ENCODE results near the gene KRT32. TPM values are rescaled to one million over a fixed set of nuclear protein-coding genes. Genes with fewer than 3 reads are reported as not detected.

KRT32 gene
- total and polyA plus RNA-seq, 2 donors (not counting 1 experiment from before 2014, with no cell fraction given) = not detected

DNA sequence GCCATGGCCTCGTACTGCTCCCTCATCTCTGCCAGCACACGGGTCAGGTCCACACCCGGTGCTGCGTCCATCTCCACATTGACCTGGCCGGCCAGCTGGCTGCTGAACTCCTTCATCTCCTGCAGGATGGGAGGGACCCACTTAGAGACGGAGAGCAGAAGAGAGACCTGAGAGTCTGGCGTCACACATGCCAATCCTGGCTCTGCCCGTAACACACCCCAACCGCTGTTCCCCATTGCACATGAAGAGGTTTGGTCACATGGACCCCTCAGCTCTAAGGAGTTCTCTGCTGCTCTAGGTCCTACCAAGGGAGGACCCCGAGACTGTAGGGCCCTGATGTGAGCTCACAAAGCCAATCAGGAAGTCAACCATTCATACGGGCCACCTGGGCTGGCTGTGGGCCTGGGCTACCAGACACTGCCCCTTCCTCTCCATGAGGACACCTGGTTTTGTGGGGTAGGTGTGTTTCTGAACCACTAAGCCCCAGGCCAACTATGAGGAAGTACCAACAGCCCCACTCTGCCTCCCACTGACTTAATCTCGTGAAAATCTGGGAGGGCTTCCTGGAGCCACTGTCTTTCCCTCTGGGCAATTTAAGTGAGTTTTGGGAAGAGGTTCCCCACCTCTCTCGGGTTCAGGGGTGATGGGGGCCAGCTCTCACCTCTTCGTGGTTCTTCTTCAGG, 49.1 kb upstream of the KRT32 start:
- no peaks in the 10 kb centered on the region for H3K36me3 ChIP-seq (replicated peaks in 1 of 2; ENCODE audit: control extremely low read depth in 1 of 2, control insufficient read depth in 1 of 2, extremely low read depth in 1 of 2, insufficient read depth in 2 of 2, low read length in 1 of 2)
- ChIA-PET CTCF (no interaction called here), POLR2A (no interaction called here)
- intact Hi-C loops (cut with micrococcal nuclease) = no loop called here
- 83% methylated on average over 13 of the region's 14 CpGs for WGBS (ENCODE audit: insufficient coverage)
- Mint-ChIP-seq H3K27ac (no peak overlapping the region), H3K4me1 (no peaks in the 10 kb centered on the region), H3K4me3 (no peak overlapping the region), H3K27me3 (peaks cover 38% of the 10 kb centered on the region), H3K9me3 (ENCODE audit: insufficient read depth) (no peaks in the 10 kb centered on the region)
- DNase-seq = no peak
- no peaks in the 10 kb centered on the region for H3K4me1 ChIP-seq (ENCODE audit: control insufficient read depth in 2 of 2, insufficient read depth in 2 of 2, low read length in 2 of 2)
- H3K9ac ChIP-seq (ENCODE audit: low read length) = no peak overlapping the region
- no peaks in the 10 kb centered on the region for H3K9me3 ChIP-seq (ENCODE audit: control extremely low read depth in 1 of 3, control insufficient read depth in 2 of 3, insufficient read depth in 1 of 3, low read length in 2 of 3)
- no peaks in the 10 kb centered on the region for H3K79me2 ChIP-seq (ENCODE audit: control insufficient read depth, insufficient read depth, low read length)
- no peak overlapping the region for H3K4me3 ChIP-seq (ENCODE audit: control extremely low read depth in 1 of 5, extremely low read depth in 1 of 5, insufficient read depth in 1 of 5, low read depth in 2 of 5, low read length in 4 of 5)
- TF ChIP-seq EZH2 (IDR thresholded peaks at IDR 0.05; ENCODE audit: borderline replicate concordance, insufficient read depth, low read depth, low read length, poor library complexity, severe bottlenecking) = no peak
- TF ChIP-seq, protein P1, sequence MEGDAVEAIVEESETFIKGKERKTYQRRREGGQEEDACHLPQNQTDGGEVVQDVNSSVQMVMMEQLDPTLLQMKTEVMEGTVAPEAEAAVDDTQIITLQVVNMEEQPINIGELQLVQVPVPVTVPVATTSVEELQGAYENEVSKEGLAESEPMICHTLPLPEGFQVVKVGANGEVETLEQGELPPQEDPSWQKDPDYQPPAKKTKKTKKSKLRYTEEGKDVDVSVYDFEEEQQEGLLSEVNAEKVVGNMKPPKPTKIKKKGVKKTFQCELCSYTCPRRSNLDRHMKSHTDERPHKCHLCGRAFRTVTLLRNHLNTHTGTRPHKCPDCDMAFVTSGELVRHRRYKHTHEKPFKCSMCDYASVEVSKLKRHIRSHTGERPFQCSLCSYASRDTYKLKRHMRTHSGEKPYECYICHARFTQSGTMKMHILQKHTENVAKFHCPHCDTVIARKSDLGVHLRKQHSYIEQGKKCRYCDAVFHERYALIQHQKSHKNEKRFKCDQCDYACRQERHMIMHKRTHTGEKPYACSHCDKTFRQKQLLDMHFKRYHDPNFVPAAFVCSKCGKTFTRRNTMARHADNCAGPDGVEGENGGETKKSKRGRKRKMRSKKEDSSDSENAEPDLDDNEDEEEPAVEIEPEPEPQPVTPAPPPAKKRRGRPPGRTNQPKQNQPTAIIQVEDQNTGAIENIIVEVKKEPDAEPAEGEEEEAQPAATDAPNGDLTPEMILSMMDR (IDR thresholded peaks at IDR 0.05) = no peak
- no peaks in the 10 kb centered on the region for H4K20me1 ChIP-seq (ENCODE audit: control insufficient read depth, insufficient read depth, low read length, poor library complexity, severe bottlenecking)
- H2AFZ ChIP-seq (ENCODE audit: insufficient read depth, low read depth, low read length, poor library complexity, severe bottlenecking) = no peak overlapping the region
- H3K4me2 ChIP-seq (replicated peaks; ENCODE audit: low read depth, low read length, poor library complexity, severe bottlenecking) = no peak overlapping the region
- no peak overlapping the region for H3K27ac ChIP-seq (ENCODE audit: low read length in 2 of 2)
- peaks cover 0 to 2% (median 0%) of the 10 kb centered on the region in 4 experiments for H3K27me3 ChIP-seq (replicated peaks in 1 of 4; ENCODE audit: control extremely low read depth in 1 of 4, control insufficient read depth in 3 of 4, insufficient read depth in 4 of 4, low read length in 3 of 4)
- ATAC-seq (ENCODE audit: low read depth) = no peak

DNA sequence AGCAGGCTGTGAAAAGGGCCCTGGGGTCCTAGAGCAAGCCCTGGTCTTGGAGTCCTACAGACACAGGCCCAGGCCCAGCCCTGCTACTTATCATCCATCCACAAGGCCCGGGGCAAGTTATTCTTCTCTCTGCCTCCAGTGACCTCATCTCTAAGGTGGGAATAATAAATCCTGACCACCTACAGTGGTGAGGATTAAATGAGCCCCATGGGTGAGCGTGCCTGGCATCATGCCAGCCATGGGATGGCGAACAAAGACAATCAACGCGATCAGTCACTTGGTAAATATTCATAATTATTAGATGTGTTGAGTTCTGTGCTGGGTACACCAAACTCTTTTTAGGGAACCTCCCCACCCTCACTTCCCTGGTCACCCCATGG, 46.0 kb upstream of the KRT32 start:
- Mint-ChIP-seq H3K9me3 (ENCODE audit: insufficient read depth) (no peaks in the 10 kb centered on the region), H3K4me3 (no peak overlapping the region), H3K27ac (no peak overlapping the region), H3K27me3 (peaks cover 24% of the 10 kb centered on the region), H3K4me1 (no peaks in the 10 kb centered on the region)
- Histone ChIP-seq H2AFZ (ENCODE audit: insufficient read depth, low read depth, low read length, poor library complexity, severe bottlenecking) (no peak overlapping the region), H3K4me1 (ENCODE audit: control insufficient read depth in 2 of 2, insufficient read depth in 2 of 2, low read length in 2 of 2) (no peaks in the 10 kb centered on the region), H3K9me3 (ENCODE audit: control extremely low read depth in 1 of 3, control insufficient read depth in 2 of 3, insufficient read depth in 1 of 3, low read length in 2 of 3) (no peaks in the 10 kb centered on the region), H3K27ac (ENCODE audit: low read length in 2 of 2) (no peak overlapping the region), H3K36me3 (replicated peaks in 1 of 2; ENCODE audit: control extremely low read depth in 1 of 2, control insufficient read depth in 1 of 2, extremely low read depth in 1 of 2, insufficient read depth in 2 of 2, low read length in 1 of 2) (no peaks in the 10 kb centered on the region), H3K79me2 (ENCODE audit: control insufficient read depth, insufficient read depth, low read length) (no peaks in the 10 kb centered on the region), H3K4me3 (ENCODE audit: control extremely low read depth in 1 of 5, extremely low read depth in 1 of 5, insufficient read depth in 1 of 5, low read depth in 2 of 5, low read length in 4 of 5) (no peak overlapping the region), H3K4me2 (replicated peaks; ENCODE audit: low read depth, low read length, poor library complexity, severe bottlenecking) (no peak overlapping the region), H3K9ac (ENCODE audit: low read length) (no peak overlapping the region), H4K20me1 (ENCODE audit: control insufficient read depth, insufficient read depth, low read length, poor library complexity, severe bottlenecking) (no peaks in the 10 kb centered on the region), H3K27me3 (replicated peaks in 1 of 4; ENCODE audit: control extremely low read depth in 1 of 4, control insufficient read depth in 3 of 4, insufficient read depth in 4 of 4, low read length in 3 of 4) (no peaks in the 10 kb centered on the region)
- intact Hi-C loops (cut with micrococcal nuclease) = no loop called here
- POLR2A ChIA-PET = no interaction called here
- CTCF ChIA-PET = no interaction called here
- no peak for TF ChIP-seq EZH2 (IDR thresholded peaks at IDR 0.05; ENCODE audit: borderline replicate concordance, insufficient read depth, low read depth, low read length, poor library complexity, severe bottlenecking)
- TF ChIP-seq, protein P1 (IDR thresholded peaks at IDR 0.05) = no peak
- ATAC-seq (ENCODE audit: low read depth) (no peak), DNase-seq (no peak)
- no CpG with 5 or more reads among the region's 5 CpGs for WGBS (ENCODE audit: insufficient coverage)

Measured in B cell (primary cell).